Stimulated activated CD8-positive, alpha-beta memory T cell treated with anti-CD3 and anti-CD28 coated beads, Interleukin-7, amount 100 ng/mL, for 24 hours (primary cell): Measurements from ENCODE around the gene PIAS3.
"Not testable (repeated sequence)": the region's sequence is repeated elsewhere in the genome, so short reads cannot be mapped to it uniquely, and the experiment has no call there.

ENCODE experiments used
- DNase-seq: peaks from one replicate; pipeline ENCODE4 v3.0.0-alpha.2; 2020; ENCODE audit warnings: low read depth

The PIAS3 gene

DNA sequence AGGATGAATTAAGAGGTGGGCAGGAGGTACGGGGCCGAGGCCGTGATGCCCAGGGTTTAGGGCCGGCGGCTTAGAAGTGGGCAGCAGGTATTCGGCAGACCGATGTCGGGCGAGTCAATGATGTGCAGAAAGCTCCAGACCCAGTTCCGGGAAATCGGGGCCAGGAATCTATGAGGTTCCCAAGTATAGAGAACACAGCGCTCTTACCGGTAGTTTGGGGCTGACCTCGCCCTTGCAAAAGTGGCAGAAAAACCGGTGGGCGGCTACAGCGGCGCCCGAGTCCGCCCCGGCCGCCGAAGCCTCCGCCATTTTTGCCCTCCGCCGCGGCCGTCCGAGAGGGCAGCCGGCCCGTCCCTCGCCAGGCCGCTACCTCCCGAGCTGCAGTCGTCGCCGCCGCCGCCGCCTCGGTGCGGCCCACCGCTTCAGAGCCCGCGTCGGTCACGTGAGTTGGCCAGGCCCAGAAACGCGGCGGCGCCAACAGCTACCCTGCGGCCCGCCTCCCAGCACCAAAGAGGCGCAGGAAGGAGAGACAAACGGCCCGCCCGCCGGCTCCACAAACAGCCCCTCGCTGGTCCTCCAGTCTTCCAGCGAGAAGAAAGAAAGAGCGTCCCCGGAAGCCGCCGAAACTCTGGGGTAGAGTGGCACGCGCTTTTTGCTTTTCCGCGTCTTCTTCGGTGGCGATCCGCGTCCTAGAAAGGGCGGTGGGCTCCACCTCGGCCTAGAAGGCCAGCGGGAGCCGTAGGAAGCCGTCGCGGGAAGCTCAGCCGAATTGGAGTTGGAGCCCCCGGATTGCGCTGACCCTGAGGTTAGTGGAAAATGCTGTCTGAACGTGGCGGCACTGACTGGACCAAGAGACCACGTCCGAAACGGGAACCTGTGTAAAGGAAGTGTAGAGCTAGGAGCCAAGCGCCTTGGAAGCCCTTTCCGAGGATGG is 35.0 kb downstream of the PIAS3 start, which contains the start of the genes POLR3C and RNF115:
Gene POLR3C, plus strand, starts transcription at position 636 of the 934 bp plus-strand sequence. CDS start 1,577 bp downstream, outside the sequence.
Gene RNF115, minus strand, starts transcription at position 531 of the 934 bp plus-strand sequence. Its CDS starts 222 bp downstream, at position 309.
- peak; percentile 67 for DNase-seq

DNA sequence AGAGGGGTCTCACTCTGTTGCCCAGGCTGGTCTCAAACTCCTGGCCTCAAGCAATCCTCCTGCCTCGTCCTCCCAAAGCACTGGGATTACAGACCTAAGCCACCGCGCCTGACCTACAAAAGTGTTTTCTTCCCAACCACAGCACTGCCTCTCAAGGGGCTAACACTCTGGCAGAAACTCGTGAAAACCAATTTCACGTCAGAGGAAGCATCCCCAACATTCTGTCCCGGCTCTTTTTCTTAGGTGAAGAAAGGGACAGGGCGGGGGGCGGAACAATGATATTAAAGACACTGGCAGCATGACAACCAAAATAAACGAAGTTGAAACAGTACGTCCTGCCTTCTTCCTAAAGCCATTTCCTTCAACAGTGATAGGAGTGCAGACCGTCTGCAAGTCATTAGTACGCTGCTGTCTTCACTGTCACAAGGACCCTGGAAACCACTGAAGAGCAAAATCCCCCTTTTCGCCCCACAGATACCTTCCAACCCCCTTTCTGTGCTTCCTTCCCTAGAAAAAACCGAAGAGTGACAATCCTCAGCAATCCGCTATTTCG is 36.0 kb downstream of the PIAS3 start:
- not testable (repeated sequence) for DNase-seq

DNA sequence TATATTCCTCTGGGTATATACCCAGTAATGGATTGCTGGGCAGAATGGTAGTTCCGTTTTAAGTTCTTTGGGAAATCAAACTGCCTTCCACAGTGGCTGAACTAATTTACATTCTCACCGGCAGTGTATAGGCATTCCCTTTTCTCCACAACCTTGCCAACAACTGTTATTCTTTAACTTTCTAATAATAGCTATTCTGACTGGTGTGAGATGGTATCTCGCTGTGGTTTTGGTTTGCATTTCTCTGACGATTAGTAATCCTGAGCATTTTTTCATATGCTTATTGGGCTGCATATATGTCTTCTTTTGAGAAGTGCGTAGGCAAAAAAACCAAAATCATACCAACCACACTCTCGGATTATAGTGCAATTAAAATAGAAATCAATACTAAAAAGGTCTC is 40.8 kb downstream of the PIAS3 start:
- DNase-seq: not testable (repeated sequence)

DNA sequence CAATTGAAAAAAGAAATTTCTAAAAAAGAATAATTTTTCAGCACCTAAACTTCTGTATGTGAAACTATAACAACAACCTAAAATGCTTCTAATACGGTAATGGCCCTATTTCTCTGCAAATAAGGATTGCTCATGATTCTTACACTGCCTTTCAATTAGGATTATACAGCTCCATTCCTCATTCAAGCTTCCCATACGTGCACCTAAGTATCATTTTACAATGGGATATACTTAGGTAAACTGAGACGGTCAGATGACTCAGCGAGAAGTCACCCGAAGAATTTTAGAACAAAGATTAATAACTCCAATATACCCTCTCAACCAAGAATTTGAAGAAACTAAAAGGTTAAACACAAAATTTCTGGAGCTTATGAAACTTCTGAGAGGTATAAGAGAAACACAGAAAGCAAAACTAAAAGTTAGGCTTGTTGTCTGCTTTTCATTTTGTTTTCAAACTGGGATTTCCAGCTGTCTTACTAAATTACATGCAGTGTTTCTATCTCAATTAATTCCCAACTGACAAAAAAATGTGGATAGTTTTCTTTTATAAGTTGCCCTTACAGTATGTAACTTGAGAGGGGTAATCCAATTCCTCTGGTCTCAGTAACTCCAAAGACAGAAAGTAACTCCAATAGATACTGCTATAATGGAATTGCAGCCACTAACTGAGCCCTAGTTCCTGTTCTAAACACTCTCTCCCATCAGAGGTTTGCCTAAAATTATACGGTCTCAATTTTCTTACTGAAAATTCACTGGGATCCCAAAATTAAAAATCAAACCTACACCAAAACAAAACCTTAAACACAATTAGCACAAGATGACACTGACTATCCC is 45.7 kb downstream of the PIAS3 start:
- not testable (repeated sequence) for DNase-seq

DNA sequence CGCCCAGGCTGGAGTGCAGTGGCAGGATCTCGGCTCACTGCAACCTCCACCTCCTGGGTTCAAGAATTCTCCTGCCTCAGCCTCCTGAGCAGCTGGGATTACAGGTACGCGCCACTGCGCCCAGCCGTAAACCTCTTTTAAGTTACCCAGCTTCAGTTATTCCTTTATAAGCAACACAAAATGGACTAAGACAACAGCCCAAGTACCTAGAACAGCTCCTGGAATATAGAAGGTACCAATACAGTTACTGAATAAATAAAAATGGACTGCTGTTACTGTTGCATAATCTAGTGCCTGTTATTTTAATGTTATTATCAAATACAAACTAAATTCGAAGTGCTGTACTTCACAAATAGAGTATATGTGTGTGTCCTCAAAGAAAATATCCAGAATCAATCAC is 52.0 kb downstream of the PIAS3 start:
- no peak for DNase-seq

DNA sequence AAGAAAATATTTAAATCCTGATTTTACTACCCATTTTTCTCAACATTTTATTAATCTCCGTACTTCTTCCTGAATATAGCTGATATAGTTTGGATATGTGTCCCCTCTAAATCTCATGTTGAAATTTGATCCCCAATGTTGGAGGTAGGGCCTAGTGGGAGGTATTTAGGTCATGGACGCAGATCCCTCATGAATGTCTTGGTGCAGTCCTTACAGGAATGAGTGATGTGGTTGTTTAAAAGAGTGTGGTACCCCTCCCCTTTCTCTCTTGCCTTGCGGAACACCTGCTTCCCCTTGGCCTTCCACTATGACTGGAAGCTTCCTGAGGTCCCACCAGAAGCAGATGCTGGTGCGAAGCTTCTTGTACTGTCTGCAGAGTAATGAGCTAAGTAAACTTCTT is 52.5 kb downstream of the PIAS3 start:
- DNase-seq: no peak

DNA sequence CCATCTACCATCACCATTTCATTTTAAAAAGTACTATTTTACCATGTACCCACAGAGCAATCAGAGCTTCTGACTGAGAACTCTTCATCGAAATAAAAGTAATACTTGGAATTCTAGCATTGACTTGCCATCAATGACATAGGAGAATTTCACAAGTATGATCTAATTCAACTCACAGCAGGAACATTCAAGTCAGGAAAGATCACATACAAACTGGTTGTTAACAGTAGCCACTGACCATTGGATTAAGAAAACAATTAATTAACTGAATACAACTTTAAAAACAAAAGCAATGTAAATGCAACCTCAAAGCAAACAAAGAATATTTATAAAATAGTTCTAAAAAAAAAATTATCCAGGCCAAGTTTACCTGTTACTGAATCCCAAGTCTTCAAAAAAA is 53.8 kb downstream of the PIAS3 start:
- DNase-seq: no peak

DNA sequence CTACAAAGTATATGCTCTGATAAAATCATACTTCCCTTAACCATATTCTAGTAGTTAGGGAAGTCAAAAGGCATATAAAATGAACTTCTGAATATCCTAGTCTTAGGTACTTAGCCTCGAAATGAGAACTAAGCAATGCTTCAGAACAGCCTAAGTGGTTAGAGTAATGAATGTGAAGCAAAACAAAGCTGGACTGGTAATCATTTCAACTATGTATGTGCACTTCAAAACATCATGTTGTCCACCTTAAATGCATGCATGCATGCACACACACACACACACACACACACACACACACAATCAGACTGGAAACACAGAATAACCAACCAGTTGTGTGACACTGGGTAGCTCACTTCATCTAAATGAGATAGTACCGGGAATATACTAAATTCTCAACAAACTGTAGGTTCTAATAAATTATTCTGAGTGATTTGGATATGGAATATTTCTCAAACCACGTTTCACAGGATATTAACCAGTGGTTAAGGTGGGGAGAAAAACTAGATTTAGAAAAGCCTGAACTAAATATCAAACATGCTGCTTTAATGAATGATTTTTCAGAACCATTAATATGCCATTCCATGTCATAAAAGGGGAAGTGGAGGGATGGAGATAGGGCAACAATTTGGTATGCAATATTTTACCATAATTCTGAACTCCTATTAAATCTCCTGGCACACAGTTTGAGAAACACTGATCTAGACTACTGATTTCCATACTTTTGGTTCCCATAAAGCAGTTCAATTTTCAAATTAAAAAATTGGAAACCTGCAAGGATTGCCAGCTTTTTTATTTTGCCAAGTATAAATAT is 54.4 kb downstream of the PIAS3 start:
- DNase-seq: no peak

DNA sequence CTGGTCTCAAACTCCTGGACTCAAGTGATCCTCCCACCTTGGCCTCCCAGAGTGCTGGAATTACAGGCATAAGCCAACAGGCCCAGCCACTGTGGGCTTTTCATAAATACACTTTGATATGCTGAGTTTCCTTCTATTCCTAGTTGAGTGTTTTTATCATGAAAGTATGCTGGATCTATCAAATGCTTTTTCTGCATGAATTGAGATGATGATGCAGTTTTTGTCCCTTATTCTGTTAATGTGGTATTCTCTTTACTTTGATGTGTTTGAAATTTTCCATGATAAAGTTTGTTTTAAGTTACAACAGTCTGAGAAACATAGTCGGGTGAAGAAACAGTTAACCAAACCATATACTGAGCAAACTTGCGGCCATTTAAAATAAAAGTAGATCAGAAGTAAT is 59.1 kb downstream of the PIAS3 start:
- no peak for DNase-seq
